ENCODE results near the gene UAP1L1. TPM values are rescaled to one million over a fixed set of nuclear protein-coding genes. Genes with fewer than 3 reads are reported as not detected.

The UAP1L1 gene
- total RNA-seq, 1 donor from 2014 or later, result 13.3 TPM

- peaks cover 0 to 83% of the 10 kb centered on the region in 2 donors for H3K36me3 ChIP-seq
- H3K4me3 ChIP-seq, result no peak overlapping the region
- intact Hi-C loops (cut with DNase I), result no loop called here
- H3K4me1 ChIP-seq, result no peaks in the 10 kb centered on the region
- DNase-seq (ENCODE audit: extremely low spot score in 2 of 2), result no peak
- H3K27me3 ChIP-seq, result no peaks in the 10 kb centered on the region
- TF ChIP-seq POLR2A (IDR thresholded peaks at IDR 0.05), result no peak
- no peak for TF ChIP-seq CTCF (IDR thresholded peaks at IDR 0.05)
- no peak for TF ChIP-seq POLR2AphosphoS5 (IDR thresholded peaks at IDR 0.05; ENCODE audit: insufficient read depth in 1 of 2, low read depth in 1 of 2)
- no peak overlapping the region for H3K27ac ChIP-seq
- no peaks in the 10 kb centered on the region for H3K9me3 ChIP-seq
These were observed 28.7 kb downstream of the UAP1L1 start for GRCh38 chr9:137105814-137106661.

GRCh38 chr9:137106662-137107250 is 29.4 kb downstream of the UAP1L1 start:
- no peaks in the 10 kb centered on the region for H3K27me3 ChIP-seq
- H3K36me3 ChIP-seq, result peaks cover 0 to 81% of the 10 kb centered on the region in 2 donors
- no peak overlapping the region for H3K4me3 ChIP-seq
- no peak overlapping the region for H3K27ac ChIP-seq
- no peak for TF ChIP-seq POLR2A (IDR thresholded peaks at IDR 0.05)
- TF ChIP-seq POLR2AphosphoS5 (IDR thresholded peaks at IDR 0.05; ENCODE audit: insufficient read depth in 1 of 2, low read depth in 1 of 2), result no peak
- TF ChIP-seq CTCF (IDR thresholded peaks at IDR 0.05), result no peak
- no peaks in the 10 kb centered on the region for H3K9me3 ChIP-seq
- no peaks in the 10 kb centered on the region for H3K4me1 ChIP-seq
- intact Hi-C loops (cut with DNase I), result no loop called here
- no peak for DNase-seq (ENCODE audit: extremely low spot score in 2 of 2)

- H3K4me1 ChIP-seq, result no peaks in the 10 kb centered on the region
- H3K9me3 ChIP-seq, result no peaks in the 10 kb centered on the region
- intact Hi-C loops (cut with DNase I), result no loop called here
- no peak for DNase-seq (ENCODE audit: extremely low spot score in 2 of 2)
- H3K36me3 ChIP-seq, result peaks cover 0 to 81% of the 10 kb centered on the region in 2 donors
- no peak for TF ChIP-seq CTCF (IDR thresholded peaks at IDR 0.05)
- TF ChIP-seq POLR2AphosphoS5 (IDR thresholded peaks at IDR 0.05; ENCODE audit: insufficient read depth in 1 of 2, low read depth in 1 of 2), result no peak
- no peak for TF ChIP-seq POLR2A (IDR thresholded peaks at IDR 0.05)
- H3K27ac ChIP-seq, result no peak overlapping the region
- no peaks in the 10 kb centered on the region for H3K27me3 ChIP-seq
- no peak overlapping the region for H3K4me3 ChIP-seq
These were observed 30.1 kb downstream of the UAP1L1 start for GRCh38 chr9:137107312-137107921.

- peaks cover 0 to 80% of the 10 kb centered on the region in 2 donors for H3K36me3 ChIP-seq
These were observed 30.7 kb downstream of the UAP1L1 start for GRCh38 chr9:137107982-137108381.

More at GRCh38 chr9:137107982-137108381, 30.7 kb downstream of the UAP1L1 start:
- no peak for DNase-seq (ENCODE audit: extremely low spot score in 2 of 2)
- Histone ChIP-seq H3K27ac (no peak overlapping the region), H3K27me3 (no peaks in the 10 kb centered on the region), H3K9me3 (no peaks in the 10 kb centered on the region), H3K4me3 (no peak overlapping the region), H3K4me1 (no peaks in the 10 kb centered on the region)
- intact Hi-C loops (cut with DNase I), result no loop called here
- TF ChIP-seq CTCF (IDR thresholded peaks at IDR 0.05) (no peak), POLR2A (IDR thresholded peaks at IDR 0.05) (no peak), POLR2AphosphoS5 (IDR thresholded peaks at IDR 0.05; ENCODE audit: insufficient read depth in 1 of 2, low read depth in 1 of 2) (no peak)

Data from vagina (tissue), 2 donors.